A673 (cell line): ENCODE data around the gene QKI.

Source experiments
- EZH2 ChIP-seq: fragments of 200-600 bp; sonication (generic); IDR thresholded peaks from 2 replicates; pipeline ENCODE4 v1.6.1; 2017; ENCODE audit warnings: borderline replicate concordance, low read depth, mild to moderate bottlenecking, mixed read lengths, antibody characterized with exemption, low read length; ENCODE audit not compliant: poor library complexity, severe bottlenecking
- TF ChIP-seq, protein P1 (sequence below): fragments of 300-800, 200-600 bp; sonication (generic); conservative IDR thresholded peaks from 2 replicates; pipeline ENCODE4 v1.5.1; 2017; ENCODE audit warnings: low read depth, mild to moderate bottlenecking, antibody characterized with exemption, low read length, moderate library complexity, mixed read lengths

DNA sequence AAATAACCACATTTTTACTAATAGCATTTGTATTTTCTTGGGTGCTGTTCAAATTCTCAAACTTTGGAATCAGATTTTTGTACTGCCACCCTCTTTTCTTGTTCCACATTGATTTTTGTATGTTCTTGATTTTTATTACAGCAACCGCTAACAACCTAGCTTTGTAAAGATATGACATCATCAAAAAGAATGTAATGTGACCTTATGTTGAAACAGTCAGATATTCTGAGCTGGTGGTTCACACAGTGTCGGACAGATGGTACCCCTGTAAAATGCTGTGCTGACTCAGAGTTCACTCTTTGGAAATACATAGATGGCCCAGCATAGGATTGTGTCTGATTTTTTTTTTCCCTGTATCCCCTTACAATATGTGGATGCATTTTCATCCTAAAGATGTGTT lies 118.9 kb downstream of the QKI start:
- TF ChIP-seq, protein P1, sequence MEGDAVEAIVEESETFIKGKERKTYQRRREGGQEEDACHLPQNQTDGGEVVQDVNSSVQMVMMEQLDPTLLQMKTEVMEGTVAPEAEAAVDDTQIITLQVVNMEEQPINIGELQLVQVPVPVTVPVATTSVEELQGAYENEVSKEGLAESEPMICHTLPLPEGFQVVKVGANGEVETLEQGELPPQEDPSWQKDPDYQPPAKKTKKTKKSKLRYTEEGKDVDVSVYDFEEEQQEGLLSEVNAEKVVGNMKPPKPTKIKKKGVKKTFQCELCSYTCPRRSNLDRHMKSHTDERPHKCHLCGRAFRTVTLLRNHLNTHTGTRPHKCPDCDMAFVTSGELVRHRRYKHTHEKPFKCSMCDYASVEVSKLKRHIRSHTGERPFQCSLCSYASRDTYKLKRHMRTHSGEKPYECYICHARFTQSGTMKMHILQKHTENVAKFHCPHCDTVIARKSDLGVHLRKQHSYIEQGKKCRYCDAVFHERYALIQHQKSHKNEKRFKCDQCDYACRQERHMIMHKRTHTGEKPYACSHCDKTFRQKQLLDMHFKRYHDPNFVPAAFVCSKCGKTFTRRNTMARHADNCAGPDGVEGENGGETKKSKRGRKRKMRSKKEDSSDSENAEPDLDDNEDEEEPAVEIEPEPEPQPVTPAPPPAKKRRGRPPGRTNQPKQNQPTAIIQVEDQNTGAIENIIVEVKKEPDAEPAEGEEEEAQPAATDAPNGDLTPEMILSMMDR: no peak
- TF ChIP-seq EZH2: no peak
